Hepatocyte (in vitro differentiated cells): ENCODE data around the gene ALOXE3. TPM values are rescaled to one million over a fixed set of nuclear protein-coding genes. Genes with fewer than 3 reads are reported as not detected.

Experiments used
- DNase-seq: peaks from one replicate; pipeline ENCODE4 v3.0.0-alpha.2; 2016; ENCODE audit warnings: low spot score
- H2AFZ ChIP-seq: fragments of 200-600 bp; sonication (generic); 2 replicates; pipeline ENCODE4 v1.6.0; 2016; ENCODE audit warnings: antibody characterized with exemption, mild to moderate bottlenecking
- H3K27ac ChIP-seq: fragments of 200-600 bp; sonication (generic); 2 replicates; pipeline ENCODE4 v1.5.1; 2016; ENCODE audit warnings: mild to moderate bottlenecking
- H3K27me3 ChIP-seq: fragments of 200-600 bp; sonication (generic); 2 replicates; pipeline ENCODE4 v1.6.1; 2016
- H3K36me3 ChIP-seq: fragments of 200-600 bp; sonication (generic); replicated peaks from 2 replicates; pipeline ENCODE4 v1.5.1; 2016; ENCODE audit warnings: low read depth; ENCODE audit not compliant: insufficient read depth
- H3K4me1 ChIP-seq: fragments of 200-600 bp; sonication (generic); 2 replicates; pipeline ENCODE4 v1.5.1; 2016; ENCODE audit warnings: mild to moderate bottlenecking, moderate library complexity; ENCODE audit not compliant: insufficient read depth
- H3K4me2 ChIP-seq: fragments of 200-600 bp; sonication (generic); 2 replicates; pipeline ENCODE4 v1.6.0; 2016
- H3K4me3 ChIP-seq: fragments of 200-600 bp; sonication (generic); 2 replicates; pipeline ENCODE4 v1.5.1; 2016; ENCODE audit warnings: mild to moderate bottlenecking
- H3K79me2 ChIP-seq: fragments of 200-600 bp; sonication (generic); 2 replicates; pipeline ENCODE4 v1.6.0; 2017; ENCODE audit warnings: mild to moderate bottlenecking
- H3K9me2 ChIP-seq: fragments of 200-600 bp; sonication (generic); replicated peaks from 2 replicates; pipeline ENCODE4 v1.6.0; 2017; ENCODE audit warnings: mild to moderate bottlenecking; ENCODE audit not compliant: insufficient read depth
- H3K9me3 ChIP-seq: fragments of 200-600 bp; sonication (generic); 2 replicates; pipeline ENCODE4 v1.5.1; 2016; ENCODE audit warnings: low read depth, mild to moderate bottlenecking
- H4K20me1 ChIP-seq: fragments of 200-600 bp; sonication (generic); 2 replicates; pipeline ENCODE4 v1.6.0; 2016; ENCODE audit warnings: mild to moderate bottlenecking; ENCODE audit not compliant: insufficient read depth, poor library complexity, severe bottlenecking
- EZH2 ChIP-seq: fragments of 200-600 bp; sonication (generic); IDR thresholded peaks from 2 replicates; pipeline ENCODE4 v1.6.1; 2016; ENCODE audit warnings: antibody characterized with exemption, mild to moderate bottlenecking, borderline replicate concordance
- EZH2phosphoT487 ChIP-seq: fragments of 200-600 bp; sonication (generic); IDR thresholded peaks from one replicate; pipeline ENCODE4 v1.6.1; 2018; ENCODE audit warnings: antibody characterized with exemption, mild to moderate bottlenecking, low read depth, moderate library complexity; ENCODE audit not compliant: unreplicated experiment, severe bottlenecking
- WGBS: methylation state at CpG from one replicate; pipeline ENCODE4 v1.1.6; 2016; ENCODE audit warnings: low lambda C conversion rate; ENCODE audit errors: missing lambda C conversion rate; 5-methylcytosine and 5-hydroxymethylcytosine counted together
- polyA plus RNA-seq: library from polyadenylated mRNA; unstranded; fragments of >200 nt; fragmentation: Nextera tagmentation; extraction: Ambion mirVana; gene quantifications from 2 replicates; pipeline ENCODE4 v1.2.1, GENCODE V29; 2016
- total RNA-seq: library from RNA; depleted of rRNA; stranded (reverse); fragments of >200 nt; gene quantifications from 2 replicates; pipeline ENCODE4 v1.2.3, GENCODE V29; 2014
- TF ChIP-seq, protein P1 (sequence below): fragments of 200-600 bp; sonication (generic); IDR thresholded peaks from 2 replicates; pipeline ENCODE4 v1.5.1; 2016; ENCODE audit warnings: antibody characterized with exemption, mild to moderate bottlenecking; ENCODE audit not compliant: poor library complexity

The ALOXE3 gene
- total and polyA plus RNA-seq, 2 experiments from 2014 or later = 0.77 to 1.5 TPM

DNA sequence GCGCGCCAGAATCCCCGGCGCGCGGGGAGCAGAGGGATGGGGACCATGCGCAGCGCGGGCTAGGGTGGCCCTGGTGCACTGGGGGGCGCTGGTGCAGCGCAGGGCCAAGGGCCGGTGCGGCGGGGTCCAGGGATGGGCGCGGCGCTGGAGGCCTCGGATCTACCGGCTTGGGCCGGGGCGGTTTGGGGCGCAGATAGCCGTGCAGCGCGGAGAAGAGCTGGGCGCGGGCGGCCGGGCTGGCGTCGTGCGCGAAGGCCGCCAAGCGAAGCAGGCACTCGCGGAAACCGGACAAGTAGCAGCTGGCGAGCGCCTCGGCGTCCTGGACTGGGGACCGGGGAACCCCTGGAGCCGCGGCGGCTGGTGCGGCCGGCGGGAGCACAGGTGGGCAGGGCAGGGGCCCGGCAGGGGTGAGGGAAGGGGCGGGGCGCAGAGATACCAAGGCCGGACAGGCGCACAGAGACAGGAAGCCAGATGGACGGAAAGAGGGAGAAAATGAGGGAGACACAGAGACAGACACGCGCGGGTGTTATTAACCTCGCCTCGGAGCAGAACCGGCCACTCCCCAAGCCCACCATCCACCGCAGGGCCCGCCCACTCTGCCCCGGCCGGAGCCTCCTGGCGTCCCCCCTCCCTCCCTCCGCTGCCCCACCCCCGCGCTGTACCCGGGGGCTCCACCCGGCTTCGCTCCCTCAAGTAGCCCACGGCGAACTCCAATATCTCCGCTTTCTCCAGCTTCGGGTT is 3.5 kb upstream of the ALOXE3 start:
- DNase-seq = peak; percentile 88
- Histone ChIP-seq H3K27me3 (peaks cover 29% of the 10 kb centered on the region), H3K79me2 (no peaks in the 10 kb centered on the region), H3K9me2 (no peaks in the 10 kb centered on the region), H3K4me3 (peak overlapping the region; percentile 37), H3K36me3 (no peaks in the 10 kb centered on the region), H3K27ac (no peak overlapping the region), H3K4me2 (peak overlapping the region; percentile 88), H4K20me1 (no peaks in the 10 kb centered on the region), H3K9me3 (no peaks in the 10 kb centered on the region), H2AFZ (peak overlapping the region; percentile 54), H3K4me1 (peaks cover 29% of the 10 kb centered on the region)
- no peak for TF ChIP-seq EZH2
- TF ChIP-seq EZH2phosphoT487 = no peak
- TF ChIP-seq, protein P1, sequence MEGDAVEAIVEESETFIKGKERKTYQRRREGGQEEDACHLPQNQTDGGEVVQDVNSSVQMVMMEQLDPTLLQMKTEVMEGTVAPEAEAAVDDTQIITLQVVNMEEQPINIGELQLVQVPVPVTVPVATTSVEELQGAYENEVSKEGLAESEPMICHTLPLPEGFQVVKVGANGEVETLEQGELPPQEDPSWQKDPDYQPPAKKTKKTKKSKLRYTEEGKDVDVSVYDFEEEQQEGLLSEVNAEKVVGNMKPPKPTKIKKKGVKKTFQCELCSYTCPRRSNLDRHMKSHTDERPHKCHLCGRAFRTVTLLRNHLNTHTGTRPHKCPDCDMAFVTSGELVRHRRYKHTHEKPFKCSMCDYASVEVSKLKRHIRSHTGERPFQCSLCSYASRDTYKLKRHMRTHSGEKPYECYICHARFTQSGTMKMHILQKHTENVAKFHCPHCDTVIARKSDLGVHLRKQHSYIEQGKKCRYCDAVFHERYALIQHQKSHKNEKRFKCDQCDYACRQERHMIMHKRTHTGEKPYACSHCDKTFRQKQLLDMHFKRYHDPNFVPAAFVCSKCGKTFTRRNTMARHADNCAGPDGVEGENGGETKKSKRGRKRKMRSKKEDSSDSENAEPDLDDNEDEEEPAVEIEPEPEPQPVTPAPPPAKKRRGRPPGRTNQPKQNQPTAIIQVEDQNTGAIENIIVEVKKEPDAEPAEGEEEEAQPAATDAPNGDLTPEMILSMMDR = peak; percentile 49
- WGBS = under 1% methylated on average over 45 of the region's 76 CpGs

DNA sequence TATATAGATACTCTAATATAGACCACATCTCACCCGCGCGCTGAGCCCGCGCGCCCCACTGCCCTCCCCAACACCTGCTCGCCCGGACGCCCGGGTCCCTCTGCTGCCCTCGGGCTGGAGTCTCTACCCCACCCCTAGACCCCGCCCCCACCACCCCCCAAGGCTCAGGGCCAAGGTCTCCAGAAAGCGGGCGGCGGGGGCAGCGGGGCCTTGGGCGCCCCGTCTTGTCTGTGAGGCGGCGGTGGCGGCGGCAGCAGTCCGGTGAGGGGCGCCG is 3.0 kb upstream of the ALOXE3 start:
- H3K36me3 ChIP-seq = no peaks in the 10 kb centered on the region
- H3K9me3 ChIP-seq = no peaks in the 10 kb centered on the region
- TF ChIP-seq, protein P1 = no peak
- no peak for TF ChIP-seq EZH2phosphoT487
- no peak for TF ChIP-seq EZH2
- DNase-seq = no peak
- no peaks in the 10 kb centered on the region for H3K79me2 ChIP-seq
- H3K4me3 ChIP-seq = peak overlapping the region; percentile 37
- no peak overlapping the region for H3K27ac ChIP-seq
- no peaks in the 10 kb centered on the region for H3K9me2 ChIP-seq
- H3K4me2 ChIP-seq = peak overlapping the region; percentile 88
- H3K4me1 ChIP-seq = peaks cover 29% of the 10 kb centered on the region
- 2% methylated on average over 9 of the region's 25 CpGs for WGBS
- H3K27me3 ChIP-seq = peaks cover 31% of the 10 kb centered on the region
- no peak overlapping the region for H2AFZ ChIP-seq
- H4K20me1 ChIP-seq = no peaks in the 10 kb centered on the region

DNA sequence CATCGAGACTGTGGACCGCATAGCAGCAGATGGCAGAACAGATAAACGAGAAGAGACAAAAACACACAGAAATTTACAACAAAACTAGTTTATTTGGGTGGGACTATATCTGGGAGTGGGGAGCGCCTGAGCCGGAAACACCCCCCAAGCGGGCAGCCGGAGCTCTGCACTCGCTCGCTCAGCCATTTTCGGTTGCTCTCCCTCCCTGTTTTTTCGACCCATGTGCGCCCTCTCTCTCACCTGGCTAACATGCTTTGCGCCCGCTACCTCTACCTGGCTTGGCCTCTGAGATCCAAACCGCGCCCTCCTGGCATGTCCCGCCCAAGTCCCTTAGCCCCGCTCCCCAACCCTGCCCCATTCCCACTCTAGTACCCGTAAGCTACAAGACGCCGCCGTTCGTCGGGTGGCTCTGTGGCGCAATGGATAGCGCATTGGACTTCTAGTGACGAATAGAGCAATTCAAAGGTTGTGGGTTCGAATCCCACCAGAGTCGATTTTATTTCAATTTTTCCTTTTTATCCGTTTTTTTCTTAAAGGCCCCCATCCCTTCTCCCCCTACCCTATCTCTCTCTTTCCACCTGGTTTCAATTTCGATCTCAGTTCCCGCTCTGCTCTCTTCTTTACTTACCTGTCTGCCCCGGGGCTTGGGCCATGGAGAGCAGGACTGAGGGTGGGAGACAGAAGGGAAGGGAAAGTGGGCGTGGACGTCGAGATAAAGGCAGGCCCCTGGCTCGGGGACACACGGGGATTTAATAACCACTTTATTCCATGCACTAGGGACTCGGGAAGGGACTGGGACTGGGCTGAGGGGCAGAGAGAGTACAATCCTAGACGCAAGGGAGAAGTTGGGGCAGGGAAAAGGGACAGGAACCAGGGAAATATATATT is 2.4 kb upstream of the ALOXE3 start:
- H2AFZ ChIP-seq = no peak overlapping the region
- no peak for TF ChIP-seq EZH2
- TF ChIP-seq, protein P1 = peak; percentile 28
- WGBS = under 1% methylated on average over 40 of the region's 40 CpGs

More for the DNA sequence above, 2.4 kb upstream of the ALOXE3 start:
- DNase-seq = peak; percentile 79
- Histone ChIP-seq H3K27me3 (peaks cover 37% of the 10 kb centered on the region), H3K9me2 (no peaks in the 10 kb centered on the region), H3K9me3 (no peaks in the 10 kb centered on the region), H4K20me1 (no peaks in the 10 kb centered on the region), H3K4me1 (peaks cover 29% of the 10 kb centered on the region), H3K27ac (peak overlapping the region; percentile 71), H3K36me3 (no peaks in the 10 kb centered on the region), H3K4me3 (peak overlapping the region; percentile 37), H3K79me2 (no peaks in the 10 kb centered on the region), H3K4me2 (peak overlapping the region; percentile 88)
